ENCODE data around the gene ELOVL3.

- no peak for TF ChIP-seq CTCF (optimal IDR thresholded peaks at IDR 0.05 in 1 of 3, IDR thresholded peaks at IDR 0.05 in 1 of 3, conservative IDR thresholded peaks at IDR 0.05 in 1 of 3; ENCODE audit: extremely low read depth in 1 of 3, insufficient read depth in 2 of 3, low read length in 3 of 3)
- TF ChIP-seq EZH2 (IDR thresholded peaks at IDR 0.05; ENCODE audit: low read length), result no peak
These were observed 16.0 kb downstream of the ELOVL3 start for GRCh38 chr10:102242118-102242485.

All from keratinocyte (primary cell).